Uterus (tissue), 2 donors: ENCODE results near the gene CCND1.

ENCODE experiments used
- CTCF ChIP-seq, 4 experiments: fragments of 200-600 bp in 2 of 4; fragments of 450-650 bp in 2 of 4; sonication (generic) in 2 of 4; IDR thresholded peaks; one replicate each; pipeline ENCODE4 v1.5.1; 2016 to 2019; ENCODE audit warnings: antibody characterized with exemption in 4 of 4, mild to moderate bottlenecking in 2 of 4, moderate library complexity in 1 of 4
- POLR2A ChIP-seq, 2 donors: fragments of 450-650 bp; IDR thresholded peaks; one replicate each; pipeline ENCODE4 v1.6.1; 2016; ENCODE audit warnings: antibody characterized with exemption in 2 of 2, mild to moderate bottlenecking in 1 of 2, moderate library complexity in 1 of 2

GRCh38 chr11:69613594-69613993, 27.4 kb upstream of the CCND1 start:
- no peak for TF ChIP-seq POLR2A (IDR thresholded peaks at IDR 0.05)
- no peak for TF ChIP-seq CTCF (IDR thresholded peaks at IDR 0.05)
